SK-N-SH (cell line): ENCODE data around the gene OR8D1. TPM values are rescaled to one million over a fixed set of nuclear protein-coding genes. Genes with fewer than 3 reads are reported as not detected.

Experiments
- CTCF ChIA-PET: fragments of 300-600, 350-600 bp; formaldehyde crosslinking; extraction: SDS; loops from one replicate; lab custom pipeline; 2021; lab: Yijun Ruan, JAX
- POLR2A ChIA-PET: fragments of 350-600 bp; sonication (Branson Sonifier 250); formaldehyde crosslinking; extraction: SDS; loops from one replicate; lab custom pipeline; 2020; ENCODE audit warnings: antibody characterized with exemption, inconsistent platforms; lab: Yijun Ruan, JAX
- DNase-seq: peaks from one replicate; pipeline ENCODE4 v3.0.0; 2012
- H2AFZ ChIP-seq: fragments of 200-600 bp; sonication (generic); 2 replicates; pipeline ENCODE4 v1.8.1; 2016; ENCODE audit warnings: antibody characterized with exemption, mild to moderate bottlenecking, low read depth
- H3F3A ChIP-seq: fragments of 200-600 bp; sonication (generic); replicated peaks from 2 replicates; pipeline ENCODE3; 2016; ENCODE audit warnings: antibody characterized with exemption, mild to moderate bottlenecking; ENCODE audit not compliant: insufficient read depth
- H3K27ac ChIP-seq, 2 experiments: fragments of 200-500 bp in 1 of 2; fragments of 200-600 bp in 1 of 2; sonication (Bioruptor generic) in 1 of 2; sonication (generic), shearing (Covaris generic) in 1 of 2; 2 replicates each; pipeline versions ENCODE4 v1.5.1 to v1.6.1; 2014 to 2016; ENCODE audit warnings: low read depth in 2 of 2, inconsistent platforms in 1 of 2, low read length in 1 of 2, mild to moderate bottlenecking in 1 of 2, mixed read lengths in 1 of 2
- H3K27me3 ChIP-seq: fragments of 200-600 bp; sonication (generic), shearing (Covaris generic); 2 replicates; pipeline ENCODE4 v1.6.1; 2016; ENCODE audit warnings: mixed run types; ENCODE audit not compliant: insufficient read depth
- H3K36me3 ChIP-seq, 2 experiments: fragments of 200-500 bp in 1 of 2; fragments of 200-600 bp in 1 of 2; sonication (Bioruptor generic) in 1 of 2; sonication (generic) in 1 of 2; replicated peaks in 1 of 2; 2 replicates each; pipeline versions ENCODE3 to v1.5.1; 2014 to 2016; ENCODE audit warnings: low read length in 1 of 2, mild to moderate bottlenecking in 1 of 2; ENCODE audit not compliant: insufficient read depth in 2 of 2, control insufficient read depth in 1 of 2
- H3K4me1 ChIP-seq, 2 experiments: fragments of 200-500 bp in 1 of 2; fragments of 200-600 bp in 1 of 2; sonication (Bioruptor generic) in 1 of 2; sonication (generic), shearing (Covaris generic) in 1 of 2; 2 replicates each; pipeline versions ENCODE4 v1.5.1 to v1.6.1; 2014 to 2016; ENCODE audit warnings: low read depth in 1 of 2, low read length in 1 of 2, mixed run types in 1 of 2; ENCODE audit not compliant: insufficient read depth in 2 of 2, control insufficient read depth in 1 of 2
- H3K4me2 ChIP-seq: fragments of 200-600 bp; sonication (generic), shearing (Covaris generic); 2 replicates; pipeline ENCODE4 v1.6.1; 2017; ENCODE audit warnings: mixed run types
- H3K4me3 ChIP-seq, 2 experiments: fragments of 200-500 bp in 1 of 2; fragments of 200-600 bp in 1 of 2; sonication (Bioruptor generic) in 1 of 2; sonication (generic), shearing (Covaris generic) in 1 of 2; 2 replicates each; pipeline versions ENCODE4 v1.5.1 to v1.8.1; 2014 to 2016; ENCODE audit warnings: low read depth in 2 of 2, inconsistent platforms in 1 of 2, low read length in 1 of 2, mild to moderate bottlenecking in 1 of 2, mixed read lengths in 1 of 2, moderate library complexity in 1 of 2
- H3K79me2 ChIP-seq: fragments of 200-600 bp; sonication (generic); 2 replicates; pipeline ENCODE4 v1.8.1; 2017; ENCODE audit warnings: mild to moderate bottlenecking; ENCODE audit not compliant: insufficient read depth
- H3K9ac ChIP-seq: fragments of 200-600 bp; sonication (generic); 2 replicates; pipeline ENCODE4 v1.6.1; 2017; ENCODE audit warnings: mixed run types
- H3K9me2 ChIP-seq: fragments of 200-600 bp; sonication (generic); 2 replicates; pipeline ENCODE4 v1.6.1; 2017; ENCODE audit warnings: mixed run types
- H3K9me3 ChIP-seq: fragments of 200-600 bp; sonication (generic); 2 replicates; pipeline ENCODE4 v1.6.1; 2017; ENCODE audit warnings: mixed run types, mild to moderate bottlenecking, moderate library complexity
- H4K20me1 ChIP-seq: fragments of 200-600 bp; sonication (generic); 2 replicates; pipeline ENCODE4 v1.6.1; 2017; ENCODE audit warnings: mild to moderate bottlenecking, mixed run types; ENCODE audit not compliant: insufficient read depth
- ELF1 ChIP-seq: IDR thresholded peaks from 2 replicates; pipeline ENCODE4 v1.4.0; 2012
- EZH2phosphoT487 ChIP-seq: fragments of 200-600 bp; sonication (generic); IDR thresholded peaks from 2 replicates; pipeline ENCODE4 v1.6.1; 2017; ENCODE audit warnings: low read depth, mixed run types, mild to moderate bottlenecking, antibody characterized with exemption, moderate library complexity, borderline replicate concordance
- FOSL2 ChIP-seq: IDR thresholded peaks from 2 replicates; pipeline ENCODE4 v1.4.0; 2012; ENCODE audit warnings: low read depth, mild to moderate bottlenecking, moderate library complexity, borderline replicate concordance
- FOXJ3 ChIP-seq: sonication (generic); formaldehyde crosslinking; IDR thresholded peaks from 2 replicates; pipeline ENCODE4 v1.5.1; 2020; ENCODE audit warnings: mild to moderate bottlenecking, missing genetic modification reagents
- FOXM1 ChIP-seq: IDR thresholded peaks from 2 replicates; pipeline ENCODE4 v1.4.0; 2012; ENCODE audit warnings: low read depth, mild to moderate bottlenecking
- GABPA ChIP-seq: IDR thresholded peaks from 2 replicates; pipeline ENCODE4 v1.4.0; 2012; ENCODE audit warnings: low read depth, mild to moderate bottlenecking
- GATA2 ChIP-seq: sonication (generic); formaldehyde crosslinking; IDR thresholded peaks from 2 replicates; pipeline ENCODE4 v1.5.0; 2020; ENCODE audit warnings: mild to moderate bottlenecking, missing genetic modification reagents
- JUND ChIP-seq: IDR thresholded peaks from 2 replicates; pipeline ENCODE4 v1.4.0; 2012
- MEF2A ChIP-seq: IDR thresholded peaks from 2 replicates; pipeline ENCODE4 v1.4.0; 2012; ENCODE audit warnings: low read depth, borderline replicate concordance
- NFIC ChIP-seq: IDR thresholded peaks from 2 replicates; pipeline ENCODE4 v1.4.0; 2012; ENCODE audit warnings: borderline replicate concordance
- NRF1 ChIP-seq: IDR thresholded peaks from 2 replicates; pipeline ENCODE4 v1.6.1; 2012; ENCODE audit warnings: low read depth, mild to moderate bottlenecking, low read length
- RCOR1 ChIP-seq: fragments of 150-350 bp; IDR thresholded peaks from 2 replicates; pipeline ENCODE4 v1.6.1; 2017; ENCODE audit warnings: antibody characterized with exemption, low read length
- SMC3 ChIP-seq: IDR thresholded peaks from 2 replicates; pipeline ENCODE4 v1.6.1; 2012; ENCODE audit warnings: low read depth, low read length, improper control_type of control experiment
- TAF1 ChIP-seq: IDR thresholded peaks from 2 replicates; pipeline ENCODE4 v1.6.1; 2012; ENCODE audit warnings: low read depth, mild to moderate bottlenecking, low read length, moderate library complexity, borderline replicate concordance
- TEAD4 ChIP-seq: IDR thresholded peaks from 2 replicates; pipeline ENCODE4 v1.4.0; 2012; ENCODE audit warnings: mild to moderate bottlenecking, borderline replicate concordance; ENCODE audit not compliant: insufficient read depth
- WGBS: methylation state at CpG from one replicate; pipeline ENCODE4 v1.1.6; 2017; ENCODE audit warnings: low lambda C conversion rate; 5-methylcytosine and 5-hydroxymethylcytosine counted together
- polyA plus RNA-seq, 3 experiments: library from polyadenylated mRNA; depleted of rRNA; stranded (reverse); fragments of >200 nt; gene quantifications; 2 replicates each; pipeline ENCODE4 v1.2.3, GENCODE V29; 2012
- TF ChIP-seq, protein P1 (sequence below): fragments of 150-350 bp; IDR thresholded peaks from 2 replicates; pipeline ENCODE4 v1.6.1; 2017; ENCODE audit warnings: antibody characterized with exemption, low read length, low read depth, borderline replicate concordance
- TF ChIP-seq, protein P2 (sequence below): IDR thresholded peaks from 2 replicates; pipeline ENCODE4 v1.4.0; 2012; ENCODE audit warnings: low read depth, borderline replicate concordance
- TF ChIP-seq, protein P3 (sequence below): IDR thresholded peaks from 2 replicates; pipeline ENCODE4 v1.6.1; 2012; ENCODE audit warnings: mild to moderate bottlenecking, low read depth, low read length, moderate library complexity
- TF ChIP-seq, protein P4 (sequence below): IDR thresholded peaks from 2 replicates; pipeline ENCODE4 v1.4.0; 2012; ENCODE audit warnings: low read depth

The OR8D1 gene
- polyA plus RNA-seq, 1 of the 3 experiments (the other 2 are of a cell fraction) = not detected

DNA sequence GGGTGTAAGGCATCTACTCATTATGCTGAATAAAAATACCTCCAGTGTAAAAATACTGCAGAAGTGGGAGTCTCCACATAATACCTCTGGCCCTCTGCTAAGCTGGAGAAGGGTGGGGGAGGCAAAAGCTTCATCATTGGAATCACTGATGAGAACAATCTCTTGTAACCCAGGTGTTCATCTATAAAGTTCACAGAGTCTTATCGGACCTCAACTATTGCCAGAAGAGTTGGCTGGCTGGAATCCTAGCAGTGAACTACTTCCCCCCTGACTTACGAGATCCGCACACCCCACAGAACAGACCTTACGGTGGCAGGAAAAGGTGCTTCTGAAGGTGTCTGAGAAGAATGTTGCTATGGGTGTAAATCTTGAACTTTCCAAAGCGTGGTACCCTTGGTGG is 2.5 kb downstream of the OR8D1 start:
- no peak overlapping the region for H2AFZ ChIP-seq
- no peak overlapping the region for H3K27ac ChIP-seq
- TF ChIP-seq FOXM1 (no peak), TEAD4 (no peak), GABPA (no peak), EZH2phosphoT487 (no peak), NRF1 (no peak), NFIC (no peak), FOSL2 (no peak)
- TF ChIP-seq, protein P1, sequence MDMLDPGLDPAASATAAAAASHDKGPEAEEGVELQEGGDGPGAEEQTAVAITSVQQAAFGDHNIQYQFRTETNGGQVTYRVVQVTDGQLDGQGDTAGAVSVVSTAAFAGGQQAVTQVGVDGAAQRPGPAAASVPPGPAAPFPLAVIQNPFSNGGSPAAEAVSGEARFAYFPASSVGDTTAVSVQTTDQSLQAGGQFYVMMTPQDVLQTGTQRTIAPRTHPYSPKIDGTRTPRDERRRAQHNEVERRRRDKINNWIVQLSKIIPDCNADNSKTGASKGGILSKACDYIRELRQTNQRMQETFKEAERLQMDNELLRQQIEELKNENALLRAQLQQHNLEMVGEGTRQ = no peak
- H3K4me3 ChIP-seq = no peak overlapping the region
- ChIA-PET CTCF (no interaction called here), POLR2A (no interaction called here)
- no peaks in the 10 kb centered on the region for H3K9me3 ChIP-seq
- H4K20me1 ChIP-seq = 0 out of 2 replicates have a peak, but pooled peaks cover 3% of the 10 kb centered on the region
- no peak overlapping the region for H3K4me2 ChIP-seq
- no peak for DNase-seq
- no peak overlapping the region for H3K9ac ChIP-seq
- H3K4me1 ChIP-seq = no peaks in the 10 kb centered on the region
- no peaks in the 10 kb centered on the region; the same call in 1 of the 2 replicates for H3K27me3 ChIP-seq
- H3F3A ChIP-seq = no peaks in the 10 kb centered on the region
- 45% methylated on average over 5 of the region's 5 CpGs for WGBS
- H3K36me3 ChIP-seq = no peaks in the 10 kb centered on the region
- no peaks in the 10 kb centered on the region for H3K79me2 ChIP-seq
- no peaks in the 10 kb centered on the region for H3K9me2 ChIP-seq

DNA sequence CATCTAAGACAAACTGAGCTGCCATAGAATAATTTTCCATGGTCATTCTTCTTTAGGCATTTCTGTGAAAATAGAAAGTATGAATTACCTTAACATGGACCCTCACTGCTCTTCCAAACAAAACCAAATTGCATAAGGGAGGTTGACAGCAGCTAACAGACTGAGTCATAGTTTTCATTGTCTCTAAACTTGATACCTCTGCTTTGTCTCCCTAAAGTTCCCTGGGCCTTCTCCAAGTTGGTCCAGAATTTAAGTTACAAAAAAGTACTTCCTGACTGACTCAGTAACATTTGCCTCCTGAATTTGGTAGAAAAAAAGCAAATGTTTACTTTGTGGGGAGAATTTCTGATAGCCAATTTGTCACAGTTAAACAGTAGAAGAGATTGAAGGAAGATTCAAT is 3.0 kb downstream of the OR8D1 start:
- Histone ChIP-seq H3K9me2 (no peaks in the 10 kb centered on the region), H3K4me1 (no peaks in the 10 kb centered on the region), H3K27ac (no peak overlapping the region), H3K79me2 (no peaks in the 10 kb centered on the region), H2AFZ (no peak overlapping the region), H3K27me3 (no peaks in the 10 kb centered on the region; the same call in 1 of the 2 replicates), H4K20me1 (0 out of 2 replicates have a peak, but pooled peaks cover 3% of the 10 kb centered on the region), H3K4me3 (no peak overlapping the region), H3F3A (no peaks in the 10 kb centered on the region), H3K9me3 (no peaks in the 10 kb centered on the region), H3K9ac (no peak overlapping the region), H3K4me2 (no peak overlapping the region), H3K36me3 (no peaks in the 10 kb centered on the region)
- POLR2A ChIA-PET = no interaction called here
- TF ChIP-seq FOXJ3 (CRISPR knock-in tag) (no peak), MEF2A (no peak), RCOR1 (no peak), TAF1 (no peak), NFIC (no peak), TEAD4 (no peak), NRF1 (no peak), GATA2 (CRISPR knock-in tag) (no peak), GABPA (no peak), EZH2phosphoT487 (no peak), JUND (no peak), SMC3 (no peak), ELF1 (no peak)
- TF ChIP-seq, protein P2, sequence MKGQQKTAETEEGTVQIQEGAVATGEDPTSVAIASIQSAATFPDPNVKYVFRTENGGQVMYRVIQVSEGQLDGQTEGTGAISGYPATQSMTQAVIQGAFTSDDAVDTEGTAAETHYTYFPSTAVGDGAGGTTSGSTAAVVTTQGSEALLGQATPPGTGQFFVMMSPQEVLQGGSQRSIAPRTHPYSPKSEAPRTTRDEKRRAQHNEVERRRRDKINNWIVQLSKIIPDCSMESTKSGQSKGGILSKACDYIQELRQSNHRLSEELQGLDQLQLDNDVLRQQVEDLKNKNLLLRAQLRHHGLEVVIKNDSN = no peak
- TF ChIP-seq, protein P3, sequence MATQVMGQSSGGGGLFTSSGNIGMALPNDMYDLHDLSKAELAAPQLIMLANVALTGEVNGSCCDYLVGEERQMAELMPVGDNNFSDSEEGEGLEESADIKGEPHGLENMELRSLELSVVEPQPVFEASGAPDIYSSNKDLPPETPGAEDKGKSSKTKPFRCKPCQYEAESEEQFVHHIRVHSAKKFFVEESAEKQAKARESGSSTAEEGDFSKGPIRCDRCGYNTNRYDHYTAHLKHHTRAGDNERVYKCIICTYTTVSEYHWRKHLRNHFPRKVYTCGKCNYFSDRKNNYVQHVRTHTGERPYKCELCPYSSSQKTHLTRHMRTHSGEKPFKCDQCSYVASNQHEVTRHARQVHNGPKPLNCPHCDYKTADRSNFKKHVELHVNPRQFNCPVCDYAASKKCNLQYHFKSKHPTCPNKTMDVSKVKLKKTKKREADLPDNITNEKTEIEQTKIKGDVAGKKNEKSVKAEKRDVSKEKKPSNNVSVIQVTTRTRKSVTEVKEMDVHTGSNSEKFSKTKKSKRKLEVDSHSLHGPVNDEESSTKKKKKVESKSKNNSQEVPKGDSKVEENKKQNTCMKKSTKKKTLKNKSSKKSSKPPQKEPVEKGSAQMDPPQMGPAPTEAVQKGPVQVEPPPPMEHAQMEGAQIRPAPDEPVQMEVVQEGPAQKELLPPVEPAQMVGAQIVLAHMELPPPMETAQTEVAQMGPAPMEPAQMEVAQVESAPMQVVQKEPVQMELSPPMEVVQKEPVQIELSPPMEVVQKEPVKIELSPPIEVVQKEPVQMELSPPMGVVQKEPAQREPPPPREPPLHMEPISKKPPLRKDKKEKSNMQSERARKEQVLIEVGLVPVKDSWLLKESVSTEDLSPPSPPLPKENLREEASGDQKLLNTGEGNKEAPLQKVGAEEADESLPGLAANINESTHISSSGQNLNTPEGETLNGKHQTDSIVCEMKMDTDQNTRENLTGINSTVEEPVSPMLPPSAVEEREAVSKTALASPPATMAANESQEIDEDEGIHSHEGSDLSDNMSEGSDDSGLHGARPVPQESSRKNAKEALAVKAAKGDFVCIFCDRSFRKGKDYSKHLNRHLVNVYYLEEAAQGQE = no peak
- TF ChIP-seq, protein P4, sequence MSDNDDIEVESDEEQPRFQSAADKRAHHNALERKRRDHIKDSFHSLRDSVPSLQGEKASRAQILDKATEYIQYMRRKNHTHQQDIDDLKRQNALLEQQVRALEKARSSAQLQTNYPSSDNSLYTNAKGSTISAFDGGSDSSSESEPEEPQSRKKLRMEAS = no peak
- CTCF ChIA-PET = no interaction called here
- no peak for DNase-seq
